Neural progenitor cell (in vitro differentiated cells): ENCODE results near the gene CNBP.

Experiments used
- CTCF ChIP-seq: fragments of 200-600 bp; sonication (generic); IDR thresholded peaks from 2 replicates; pipeline ENCODE4 v1.5.1; 2017; ENCODE audit warnings: antibody characterized with exemption, mild to moderate bottlenecking
- EZH2phosphoT487 ChIP-seq: fragments of 200-600 bp; sonication (generic); IDR thresholded peaks from 2 replicates; pipeline ENCODE4 v1.6.1; 2017; ENCODE audit warnings: antibody characterized with exemption

GRCh38 chr3:129181819-129182218, 1.9 kb downstream of the CNBP start:
- TF ChIP-seq CTCF: no peak
- TF ChIP-seq EZH2phosphoT487: no peak
